Testis (tissue), 2 donors: ENCODE results near the gene KCNA1.

Source experiments
- CTCF ChIP-seq, 3 experiments: fragments of 450-650 bp in 2 of 3; fragments of 200-600 bp in 1 of 3; sonication (generic) in 1 of 3; IDR thresholded peaks; one replicate each; pipeline ENCODE4 v1.5.1; 2016 to 2019; ENCODE audit warnings: antibody characterized with exemption in 3 of 3, mild to moderate bottlenecking in 2 of 3, moderate library complexity in 1 of 3
- POLR2A ChIP-seq: fragments of 450-650 bp; IDR thresholded peaks from one replicate; pipeline ENCODE4 v1.6.1; 2017; ENCODE audit warnings: antibody characterized with exemption, mild to moderate bottlenecking, moderate library complexity

- TF ChIP-seq CTCF (IDR thresholded peaks at IDR 0.05) (no peak), POLR2A (no peak)
These were observed 51.6 kb downstream of the KCNA1 start for GRCh38 chr12:4961311-4961710.
